Tibial nerve (tissue), 4 donors: ENCODE measurements around the gene OR51B5. TPM values are rescaled to one million over a fixed set of nuclear protein-coding genes. Genes with fewer than 3 reads are reported as not detected.
"Not testable (repeated sequence)": the region's sequence is repeated elsewhere in the genome, so short reads cannot be mapped to it uniquely, and the experiment has no call there.

Experiments used
- DNase-seq, 2 donors: peaks; one replicate each; pipeline ENCODE4 v3.0.0-alpha.2; 2019; ENCODE audit warnings: low spot score in 2 of 2
- H3K27ac ChIP-seq, 4 donors: fragments of 200-600 bp; sonication (generic) in 3 of 4; one replicate each; pipeline ENCODE4 v1.5.1; 2017 to 2019; ENCODE audit warnings: mild to moderate bottlenecking in 1 of 4
- H3K27me3 ChIP-seq, 2 donors: fragments of 200-600 bp; sonication (generic) in 1 of 2; one replicate each; pipeline versions ENCODE4 v1.5.1 to v1.6.0; 2017 to 2019
- H3K36me3 ChIP-seq, 3 donors: fragments of 200-600 bp; sonication (generic); one replicate each; pipeline ENCODE4 v1.5.1; 2018 to 2019
- H3K4me1 ChIP-seq, 4 donors: fragments of 200-600 bp; sonication (generic) in 3 of 4; one replicate each; pipeline ENCODE4 v1.5.1; 2017 to 2019
- H3K4me3 ChIP-seq, 4 donors: fragments of 200-600 bp; sonication (generic) in 3 of 4; one replicate each; pipeline ENCODE4 v1.5.1; 2017 to 2019; ENCODE audit warnings: mild to moderate bottlenecking in 1 of 4, moderate library complexity in 1 of 4
- H3K9me3 ChIP-seq, 4 donors: fragments of 200-600 bp; sonication (generic) in 3 of 4; one replicate each; pipeline ENCODE4 v1.5.1; 2017 to 2019
- EP300 ChIP-seq, 2 donors: sonication (generic); formaldehyde crosslinking; IDR thresholded peaks; one replicate each; pipeline ENCODE4 v1.6.1; 2017; ENCODE audit warnings: antibody characterized with exemption in 2 of 2, mild to moderate bottlenecking in 1 of 2
- POLR2A ChIP-seq, 2 donors: fragments of 450-650 bp; IDR thresholded peaks; one replicate each; pipeline ENCODE4 v1.6.1; 2017; ENCODE audit warnings: antibody characterized with exemption in 2 of 2, mild to moderate bottlenecking in 2 of 2, moderate library complexity in 2 of 2
- WGBS, 2 donors: methylation state at CpG; one replicate each; pipeline ENCODE4 v1.1.5; 2018; 5-methylcytosine and 5-hydroxymethylcytosine counted together
- total RNA-seq, 4 donors: library from RNA; depleted of rRNA; stranded (reverse); fragments of >200 nt; gene quantifications; one replicate each; pipeline ENCODE4 v1.1.0, GENCODE V29; 2016
- TF ChIP-seq, protein P1 (sequence below), 5 experiments: fragments of 200-600 bp in 3 of 5; fragments of 450-650 bp in 2 of 5; sonication (generic) in 3 of 5; IDR thresholded peaks; one replicate each; pipeline ENCODE4 v1.5.1; 2016 to 2019; ENCODE audit warnings: antibody characterized with exemption in 5 of 5, mild to moderate bottlenecking in 3 of 5, moderate library complexity in 2 of 5

The OR51B5 gene
- total RNA-seq, 4 donors from 2014 or later = 1.3 to 2.9 (median 2.0) TPM; not detected in 1

DNA sequence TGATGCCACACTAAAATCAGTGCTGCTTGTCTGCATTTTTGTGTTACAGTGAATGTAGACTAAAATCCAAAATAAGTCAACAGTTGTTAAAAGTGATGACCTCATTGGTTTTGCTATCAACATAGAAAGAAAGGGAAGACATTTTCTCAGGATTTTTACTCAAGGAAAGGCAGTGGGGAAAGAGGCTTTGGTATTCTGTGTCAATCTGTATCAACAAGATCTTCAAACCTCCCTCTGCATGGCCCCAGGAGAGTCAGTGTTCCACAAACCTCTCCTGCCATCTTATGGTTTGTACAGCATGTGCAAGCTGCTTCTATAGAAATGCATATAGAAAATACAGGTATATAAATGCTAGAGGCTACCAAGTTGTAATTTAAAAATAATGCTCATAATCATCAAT lies 26.5 kb upstream of the OR51B5 start:
- Histone ChIP-seq H3K27me3 (no peaks in the 10 kb centered on the region), H3K4me1 (no peaks in the 10 kb centered on the region), H3K4me3 (no peak overlapping the region), H3K36me3 (no peaks in the 10 kb centered on the region), H3K9me3 (peaks cover 0 to 5% (median 0%) of the 10 kb centered on the region in 4 donors), H3K27ac (no peak overlapping the region)
- TF ChIP-seq POLR2A (IDR thresholded peaks at IDR 0.05) = no peak
- TF ChIP-seq EP300 (IDR thresholded peaks at IDR 0.05) = no peak
- TF ChIP-seq, protein P1, sequence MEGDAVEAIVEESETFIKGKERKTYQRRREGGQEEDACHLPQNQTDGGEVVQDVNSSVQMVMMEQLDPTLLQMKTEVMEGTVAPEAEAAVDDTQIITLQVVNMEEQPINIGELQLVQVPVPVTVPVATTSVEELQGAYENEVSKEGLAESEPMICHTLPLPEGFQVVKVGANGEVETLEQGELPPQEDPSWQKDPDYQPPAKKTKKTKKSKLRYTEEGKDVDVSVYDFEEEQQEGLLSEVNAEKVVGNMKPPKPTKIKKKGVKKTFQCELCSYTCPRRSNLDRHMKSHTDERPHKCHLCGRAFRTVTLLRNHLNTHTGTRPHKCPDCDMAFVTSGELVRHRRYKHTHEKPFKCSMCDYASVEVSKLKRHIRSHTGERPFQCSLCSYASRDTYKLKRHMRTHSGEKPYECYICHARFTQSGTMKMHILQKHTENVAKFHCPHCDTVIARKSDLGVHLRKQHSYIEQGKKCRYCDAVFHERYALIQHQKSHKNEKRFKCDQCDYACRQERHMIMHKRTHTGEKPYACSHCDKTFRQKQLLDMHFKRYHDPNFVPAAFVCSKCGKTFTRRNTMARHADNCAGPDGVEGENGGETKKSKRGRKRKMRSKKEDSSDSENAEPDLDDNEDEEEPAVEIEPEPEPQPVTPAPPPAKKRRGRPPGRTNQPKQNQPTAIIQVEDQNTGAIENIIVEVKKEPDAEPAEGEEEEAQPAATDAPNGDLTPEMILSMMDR (IDR thresholded peaks at IDR 0.05) = no peak
- DNase-seq = no peak

DNA sequence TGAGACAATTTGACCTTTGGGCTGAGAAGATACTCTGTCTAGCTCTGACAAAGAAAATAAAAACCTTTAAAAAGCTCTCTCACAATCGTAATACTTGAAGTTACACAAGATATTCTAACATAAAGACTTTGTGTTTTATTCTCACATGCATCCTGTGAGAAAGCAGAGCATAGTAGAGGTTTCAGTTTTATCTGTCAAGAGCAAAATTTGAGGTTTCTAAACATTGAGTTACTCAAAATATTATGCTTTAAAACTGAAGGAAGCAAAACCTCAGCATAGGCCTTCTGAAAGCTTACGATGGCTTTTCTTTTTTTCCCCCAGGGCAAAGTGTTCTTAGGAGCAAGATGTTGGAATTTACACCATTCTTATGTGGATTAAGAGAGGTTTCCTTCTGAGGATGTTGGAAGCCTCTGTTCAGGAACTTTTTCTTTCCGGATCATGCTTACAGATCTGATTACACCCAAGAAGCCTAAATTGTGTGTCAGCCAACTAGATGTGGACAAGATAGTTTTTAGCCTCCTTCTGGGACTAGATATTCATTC lies 25.2 kb upstream of the OR51B5 start:
- no peaks in the 10 kb centered on the region for H3K36me3 ChIP-seq
- peaks cover 0 to 5% (median 0%) of the 10 kb centered on the region in 4 donors for H3K9me3 ChIP-seq
- no peak for DNase-seq
- no peak overlapping the region for H3K4me3 ChIP-seq
- no peaks in the 10 kb centered on the region for H3K4me1 ChIP-seq
- H3K27ac ChIP-seq = no peak overlapping the region
- no peaks in the 10 kb centered on the region for H3K27me3 ChIP-seq
- WGBS, 2 donors = 44 to 49% methylated on average over 3 of the region's 3 CpGs
- TF ChIP-seq EP300 (IDR thresholded peaks at IDR 0.05) (no peak), POLR2A (IDR thresholded peaks at IDR 0.05) (no peak)
- TF ChIP-seq, protein P1 (IDR thresholded peaks at IDR 0.05) = no peak

DNA sequence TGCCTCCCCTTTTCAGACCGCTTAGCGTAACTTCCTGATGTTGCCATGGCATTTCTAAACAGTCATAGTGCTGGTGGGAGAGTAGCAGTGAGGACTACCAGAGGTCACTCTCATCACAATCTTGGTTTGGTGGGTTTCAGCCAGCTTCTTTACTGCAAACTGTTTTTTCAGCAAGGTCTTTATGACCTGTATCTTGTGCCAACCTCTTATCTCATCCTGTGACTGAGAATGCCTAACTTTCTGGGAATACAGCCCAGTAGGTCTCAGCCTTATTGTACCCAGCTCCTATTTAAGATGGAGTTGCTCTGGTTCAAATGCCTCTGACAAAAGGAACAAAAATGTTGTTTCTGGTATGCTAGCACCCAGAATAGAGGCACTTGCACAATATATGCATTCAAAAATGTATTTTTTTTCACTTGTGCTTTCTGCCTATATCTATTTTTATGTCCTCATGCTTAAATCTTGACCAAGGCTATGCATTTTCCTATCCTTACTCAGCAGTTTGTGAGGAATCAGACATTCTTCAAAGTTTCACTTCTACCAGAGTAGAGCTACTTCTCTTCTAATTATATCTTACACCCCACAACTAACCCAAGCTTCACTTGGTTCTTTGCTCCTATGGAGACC lies 24.2 kb upstream of the OR51B5 start:
- no peak overlapping the region for H3K27ac ChIP-seq
- no peak for DNase-seq
- 46 to 60% methylated on average over 2 of the region's 2 CpGs for WGBS, 2 donors
- H3K4me3 ChIP-seq = no peak overlapping the region
- H3K9me3 ChIP-seq = no peaks in the 10 kb centered on the region
- no peaks in the 10 kb centered on the region for H3K36me3 ChIP-seq
- TF ChIP-seq EP300 (IDR thresholded peaks at IDR 0.05) (no peak), POLR2A (IDR thresholded peaks at IDR 0.05) (no peak)
- TF ChIP-seq, protein P1 (IDR thresholded peaks at IDR 0.05) = no peak
- no peaks in the 10 kb centered on the region for H3K4me1 ChIP-seq
- H3K27me3 ChIP-seq = no peaks in the 10 kb centered on the region

DNA sequence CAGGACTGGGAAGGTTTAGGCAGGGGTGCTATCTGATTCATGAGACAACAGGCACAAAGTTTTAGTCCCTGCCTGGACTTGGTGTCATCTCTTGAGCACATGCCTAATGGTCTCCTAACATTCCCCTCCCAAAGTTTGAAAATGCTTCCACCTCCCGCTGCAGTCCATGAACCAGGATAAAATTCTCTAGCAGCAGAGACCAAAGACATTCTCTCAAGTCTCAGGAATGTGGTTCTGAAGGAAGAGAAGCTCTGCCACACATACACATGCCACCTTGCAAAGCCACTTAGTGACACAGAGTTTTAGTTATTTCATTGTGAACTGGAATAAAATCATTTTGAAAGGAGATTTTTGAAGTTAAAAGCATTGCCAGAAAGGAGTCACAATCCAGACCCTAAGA lies 23.5 kb upstream of the OR51B5 start:
- DNase-seq = no peak
- TF ChIP-seq, protein P1 (IDR thresholded peaks at IDR 0.05) = no peak
- TF ChIP-seq POLR2A (IDR thresholded peaks at IDR 0.05) (no peak), EP300 (IDR thresholded peaks at IDR 0.05) (no peak)
- H3K4me1 ChIP-seq = no peaks in the 10 kb centered on the region
- no peaks in the 10 kb centered on the region for H3K9me3 ChIP-seq
- no peak overlapping the region for H3K27ac ChIP-seq
- no peak overlapping the region for H3K4me3 ChIP-seq
- H3K27me3 ChIP-seq = no peaks in the 10 kb centered on the region
- WGBS, 2 donors = 59 to 72% methylated on average over 1 of the region's 1 CpG
- no peaks in the 10 kb centered on the region for H3K36me3 ChIP-seq

DNA sequence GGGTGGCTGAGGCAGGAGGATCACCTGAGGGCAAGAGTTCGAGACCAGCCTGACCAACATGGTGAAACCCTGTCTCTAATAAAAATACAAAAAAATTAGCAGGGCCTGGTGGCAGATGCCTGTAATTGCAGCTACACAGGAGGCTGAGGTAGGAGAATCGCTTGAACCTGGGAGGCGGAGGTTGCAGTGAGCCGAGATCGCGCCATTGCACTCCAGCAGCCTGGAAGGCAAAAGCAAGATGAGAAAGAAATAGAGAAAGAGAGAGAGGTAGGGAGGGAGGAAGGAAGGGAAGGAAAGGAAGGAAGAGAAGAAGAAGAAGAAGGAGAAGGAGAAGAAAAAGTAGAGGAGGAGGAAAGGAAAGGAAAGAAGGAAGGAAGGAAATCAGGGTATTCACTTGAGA lies 23.0 kb upstream of the OR51B5 start:
- not testable (repeated sequence) for H3K27me3 ChIP-seq, H3K9me3 ChIP-seq, H3K4me1 ChIP-seq, H3K36me3 ChIP-seq, H3K4me3 ChIP-seq, H3K27ac ChIP-seq, DNase-seq
- 85 to 87% methylated on average over 6 of the region's 6 CpGs for WGBS, 2 donors
